Gastroesophageal sphincter (tissue), 4 donors: ENCODE results near the gene COL5A1. TPM values are rescaled to one million over a fixed set of nuclear protein-coding genes. Genes with fewer than 3 reads are reported as not detected.

ENCODE experiments used
- ATAC-seq: fragments of 150-250 bp; one replicate; pipeline ENCODE4 v1.9.1; 2016; ENCODE audit warnings: mild to moderate bottlenecking, moderate library complexity
- H3K27ac ChIP-seq, 4 donors: fragments of 200-600 bp; sonication (generic) in 3 of 4; 1 replicate in 3 of 4; 2 replicates in 1 of 4; pipeline ENCODE4 v1.5.1; 2016 to 2019
- H3K27me3 ChIP-seq: fragments of 200-600 bp; sonication (generic); one replicate; pipeline ENCODE4 v1.5.1; 2019
- H3K36me3 ChIP-seq, 2 donors: fragments of 200-600 bp; sonication (generic); one replicate each; pipeline ENCODE4 v1.5.1; 2019; ENCODE audit warnings: control low read depth in 1 of 2
- H3K4me1 ChIP-seq, 3 donors: fragments of 200-600 bp; sonication (generic); 1 replicate in 2 of 3; 2 replicates in 1 of 3; pipeline ENCODE4 v1.5.1; 2016 to 2019; ENCODE audit warnings: control low read depth in 2 of 3
- H3K4me3 ChIP-seq, 2 donors: fragments of 200-600 bp; sonication (generic); one replicate each; pipeline ENCODE4 v1.5.1; 2019; ENCODE audit warnings: mild to moderate bottlenecking in 1 of 2, moderate library complexity in 1 of 2
- H3K9me3 ChIP-seq, 3 donors: fragments of 200-600 bp; sonication (generic); one replicate each; pipeline ENCODE4 v1.5.1; 2017 to 2019; ENCODE audit warnings: control low read depth in 2 of 3
- CTCF ChIP-seq, 4 experiments: fragments of 200-600 bp in 2 of 4; fragments of 450-650 bp in 2 of 4; sonication (generic) in 1 of 4; IDR thresholded peaks; one replicate each; pipeline ENCODE4 v1.5.1; 2017 to 2019; ENCODE audit warnings: antibody characterized with exemption in 4 of 4, mild to moderate bottlenecking in 2 of 4, moderate library complexity in 2 of 4
- EP300 ChIP-seq: sonication (generic); formaldehyde crosslinking; IDR thresholded peaks from one replicate; pipeline ENCODE4 v1.6.1; 2017; ENCODE audit warnings: antibody characterized with exemption, mild to moderate bottlenecking
- POLR2A ChIP-seq, 2 donors: fragments of 450-650 bp; IDR thresholded peaks; one replicate each; pipeline ENCODE4 v1.6.1; 2017; ENCODE audit warnings: antibody characterized with exemption in 2 of 2, mild to moderate bottlenecking in 2 of 2, moderate library complexity in 1 of 2
- POLR2AphosphoS5 ChIP-seq: sonication (generic); formaldehyde crosslinking; IDR thresholded peaks from one replicate; pipeline ENCODE4 v1.6.1; 2017; ENCODE audit warnings: antibody characterized with exemption
- WGBS, 2 donors: methylation state at CpG; one replicate each; pipeline ENCODE4 v1.1.5; 2018; ENCODE audit warnings: low coverage in 1 of 2; 5-methylcytosine and 5-hydroxymethylcytosine counted together
- total RNA-seq, 4 donors: library from RNA; depleted of rRNA; stranded (reverse); fragments of >200 nt; gene quantifications; one replicate each; pipeline ENCODE4 v1.1.0, GENCODE V29; 2016

The COL5A1 gene
- total RNA-seq, 4 donors from 2014 or later: 48.5 to 86.4 (median 74.9) TPM

GRCh38 chr9:134839455-134840125, 198.0 kb downstream of the COL5A1 start:
- H3K4me3 ChIP-seq: no peak overlapping the region
- no peaks in the 10 kb centered on the region for H3K9me3 ChIP-seq
- TF ChIP-seq EP300 (no peak), POLR2A (IDR thresholded peaks at IDR 0.05) (no peak), CTCF (IDR thresholded peaks at IDR 0.05) (no peak), POLR2AphosphoS5 (no peak)
- WGBS, 2 donors: 88% methylated on average over 3 of the region's 21 CpGs; no CpG with 5 or more reads in 1 of the 2 donors
- H3K27ac ChIP-seq: no peak overlapping the region
- H3K27me3 ChIP-seq: no peaks in the 10 kb centered on the region
- H3K36me3 ChIP-seq: peaks cover 0 to 95% of the 10 kb centered on the region in 2 donors
- H3K4me1 ChIP-seq: peaks cover 0 to 11% (median 0%) of the 10 kb centered on the region in 3 donors
- ATAC-seq: no peak

- Histone ChIP-seq H3K27ac (no peak overlapping the region), H3K4me3 (no peak overlapping the region), H3K36me3 (peaks cover 0 to 95% of the 10 kb centered on the region in 2 donors), H3K27me3 (no peaks in the 10 kb centered on the region), H3K9me3 (no peaks in the 10 kb centered on the region), H3K4me1 (peaks cover 0 to 4% (median 0%) of the 10 kb centered on the region in 3 donors)
- 70 to 100% methylated on average over 2 of the region's 12 CpGs for WGBS, 2 donors
- no peak for TF ChIP-seq EP300
- ATAC-seq: no peak
Observed at GRCh38 chr9:134840511-134840910, 198.9 kb downstream of the COL5A1 start.

GRCh38 chr9:134841180-134841904, 199.7 kb downstream of the COL5A1 start:
- no peak for ATAC-seq
- Histone ChIP-seq H3K4me1 (no peaks in the 10 kb centered on the region), H3K27ac (no peak overlapping the region), H3K4me3 (no peak overlapping the region), H3K9me3 (no peaks in the 10 kb centered on the region), H3K27me3 (no peaks in the 10 kb centered on the region), H3K36me3 (peaks cover 0 to 90% of the 10 kb centered on the region in 2 donors)
- 80 to 97% methylated on average over 2 to 5 of the region's 15 CpGs for WGBS, 2 donors
- TF ChIP-seq CTCF (IDR thresholded peaks at IDR 0.05): no peak
- TF ChIP-seq EP300: no peak
- no peak for TF ChIP-seq POLR2A (IDR thresholded peaks at IDR 0.05)
- TF ChIP-seq POLR2AphosphoS5: no peak

- Histone ChIP-seq H3K4me3 (no peak overlapping the region), H3K27ac (no peak overlapping the region), H3K9me3 (no peaks in the 10 kb centered on the region), H3K36me3 (peaks cover 0 to 80% of the 10 kb centered on the region in 2 donors), H3K27me3 (no peaks in the 10 kb centered on the region), H3K4me1 (no peaks in the 10 kb centered on the region)
- no peak for ATAC-seq
- TF ChIP-seq CTCF (IDR thresholded peaks at IDR 0.05) (no peak), EP300 (no peak), POLR2A (IDR thresholded peaks at IDR 0.05) (no peak), POLR2AphosphoS5 (no peak)
- WGBS, 2 donors: 74% methylated on average over 9 of the region's 22 CpGs; no CpG with 5 or more reads in 1 of the 2 donors
Observed at GRCh38 chr9:134842321-134842720, 200.7 kb downstream of the COL5A1 start.

- ATAC-seq: no peak
- Histone ChIP-seq H3K9me3 (no peaks in the 10 kb centered on the region), H3K27me3 (no peaks in the 10 kb centered on the region), H3K4me1 (no peaks in the 10 kb centered on the region), H3K4me3 (no peak overlapping the region), H3K36me3 (peaks cover 0 to 66% of the 10 kb centered on the region in 2 donors), H3K27ac (no peak overlapping the region)
- TF ChIP-seq POLR2A (IDR thresholded peaks at IDR 0.05): no peak
- no peak for TF ChIP-seq CTCF (IDR thresholded peaks at IDR 0.05)
- no peak for TF ChIP-seq POLR2AphosphoS5
- no peak for TF ChIP-seq EP300
- WGBS, 2 donors: 81 to 92% methylated on average over 2 to 3 of the region's 18 CpGs
Observed at GRCh38 chr9:134843740-134844139, 202.1 kb downstream of the COL5A1 start.
